ENCODE measurements around the gene PPP1R18.

Gene PPP1R18

GRCh38 chr6:30657454-30657853, 29.0 kb downstream of the PPP1R18 start:
- DNase-seq: no peak

GRCh38 chr6:30656513-30656912, 29.9 kb downstream of the PPP1R18 start:
- DNase-seq: no peak

- DNase-seq: no peak
Measured at GRCh38 chr6:30655743-30656094, 30.7 kb downstream of the PPP1R18 start.

GRCh38 chr6:30654798-30655742, 31.4 kb downstream of the PPP1R18 start:
- DNase-seq: no peak

GRCh38 chr6:30651143-30651542, 35.3 kb downstream of the PPP1R18 start:
- DNase-seq: no peak

GRCh38 chr6:30647242-30648116, 39.0 kb downstream of the PPP1R18 start:
- DNase-seq: peak; percentile 79 to 90

GRCh38 chr6:30646450-30647241, 39.8 kb downstream of the PPP1R18 start, which contains the start of gene C6orf136:
Gene C6orf136, plus strand, starts transcription at chr6:30647133. Its CDS starts 99 bp downstream, at chr6:30647232.
- DNase-seq: peak; percentile 90

GRCh38 chr6:30645989-30646388, 40.5 kb downstream of the PPP1R18 start:
- no peak for DNase-seq

GRCh38 chr6:30644769-30645168, 41.7 kb downstream of the PPP1R18 start:
- no peak for DNase-seq

- no peak for DNase-seq
Measured at GRCh38 chr6:30643656-30644055, 42.8 kb downstream of the PPP1R18 start.

- no peak for DNase-seq
Measured at GRCh38 chr6:30641048-30641447, 45.4 kb downstream of the PPP1R18 start.

GRCh38 chr6:30640481-30640880, 46.0 kb downstream of the PPP1R18 start:
- DNase-seq: no peak

- no peak for DNase-seq
Measured at GRCh38 chr6:30635834-30636233, 50.6 kb downstream of the PPP1R18 start.

GRCh38 chr6:30626484-30627366, 59.7 kb downstream of the PPP1R18 start, which contains the start of gene ATAT1:
Gene ATAT1, plus strand, starts transcription at chr6:30626874.
- peak; percentile 58 to 73 for DNase-seq

All from NCI-H1930 (cell line).